ENCODE results near the gene SMIM44. TPM values are rescaled to one million over a fixed set of nuclear protein-coding genes. Genes with fewer than 3 reads are reported as not detected.
"Not testable (repeated sequence)": the region's sequence is repeated elsewhere in the genome, so short reads cannot be mapped to it uniquely, and the experiment has no call there.

SMIM44 gene
- total RNA-seq, 1 donor from 2014 or later, result not detected

- Histone ChIP-seq H3K4me3 (ENCODE audit: low read depth, low read length) (no peak overlapping the region), H3K27me3 (ENCODE audit: control insufficient read depth, insufficient read depth, low read length) (no peaks in the 10 kb centered on the region), H3K36me3 (ENCODE audit: control insufficient read depth, insufficient read depth, low read length) (peaks cover 14% of the 10 kb centered on the region)
- DNase-seq (ENCODE audit: low read depth) (peak; percentile 87), FAIRE-seq (peak; percentile 87)
- TF ChIP-seq CTCF (IDR thresholded peaks at IDR 0.05; ENCODE audit: insufficient read depth, low read length, severe bottlenecking), result no peak
These were observed 26.3 kb upstream of the SMIM44 start for GRCh38 chr19:3509566-3509989.

- Histone ChIP-seq H3K4me3 (ENCODE audit: low read depth, low read length) (no peak overlapping the region), H3K27me3 (ENCODE audit: control insufficient read depth, insufficient read depth, low read length) (no peaks in the 10 kb centered on the region), H3K36me3 (ENCODE audit: control insufficient read depth, insufficient read depth, low read length) (peaks cover 14% of the 10 kb centered on the region)
- FAIRE-seq (no peak), DNase-seq (ENCODE audit: low read depth) (no peak)
- no peak for TF ChIP-seq CTCF (IDR thresholded peaks at IDR 0.05; ENCODE audit: insufficient read depth, low read length, severe bottlenecking)
These were observed 25.7 kb upstream of the SMIM44 start for GRCh38 chr19:3508771-3509535.

GRCh38 chr19:3508121-3508661 lies 24.9 kb upstream of the SMIM44 start:
- DNase-seq (ENCODE audit: low read depth); FAIRE-seq; H3K27me3 ChIP-seq (ENCODE audit: control insufficient read depth, insufficient read depth, low read length); H3K4me3 ChIP-seq (ENCODE audit: low read depth, low read length): not testable (repeated sequence)
- H3K36me3 ChIP-seq (ENCODE audit: control insufficient read depth, insufficient read depth, low read length), result peaks cover 14% of the 10 kb centered on the region

- DNase-seq (ENCODE audit: low read depth) (no peak), FAIRE-seq (no peak)
- no peak for TF ChIP-seq CTCF (IDR thresholded peaks at IDR 0.05; ENCODE audit: insufficient read depth, low read length, severe bottlenecking)
- Histone ChIP-seq H3K4me3 (ENCODE audit: low read depth, low read length) (peak overlapping the region; percentile 85), H3K36me3 (ENCODE audit: control insufficient read depth, insufficient read depth, low read length) (peaks cover 13% of the 10 kb centered on the region), H3K27me3 (ENCODE audit: control insufficient read depth, insufficient read depth, low read length) (no peaks in the 10 kb centered on the region)
These were observed 24.3 kb upstream of the SMIM44 start for GRCh38 chr19:3507371-3508120.

GRCh38 chr19:3506384-3507340 lies 23.4 kb upstream of the SMIM44 start:
- DNase-seq (ENCODE audit: low read depth) (no peak), FAIRE-seq (no peak)
- Histone ChIP-seq H3K27me3 (ENCODE audit: control insufficient read depth, insufficient read depth, low read length) (no peaks in the 10 kb centered on the region), H3K4me3 (ENCODE audit: low read depth, low read length) (peak overlapping the region; percentile 85), H3K36me3 (ENCODE audit: control insufficient read depth, insufficient read depth, low read length) (peaks cover 9% of the 10 kb centered on the region)
- TF ChIP-seq CTCF (IDR thresholded peaks at IDR 0.05; ENCODE audit: insufficient read depth, low read length, severe bottlenecking), result no peak

Measured in bronchial epithelial cell (primary cell).